GM12872 (cell line): ENCODE results near the gene STXBP2.

Source experiments
- CTCF ChIP-seq: IDR thresholded peaks from 3 replicates; pipeline ENCODE4 v1.5.1; 2011; ENCODE audit warnings: low read depth, mild to moderate bottlenecking, low read length, moderate library complexity; ENCODE audit not compliant: insufficient read depth

Gene STXBP2

GRCh38 chr19:7600721-7601120 is 36.2 kb upstream of the STXBP2 start:
- TF ChIP-seq CTCF = no peak

- no peak for TF ChIP-seq CTCF
Observed at GRCh38 chr19:7602240-7602934, 34.5 kb upstream of the STXBP2 start.

- no peak for TF ChIP-seq CTCF
Observed at GRCh38 chr19:7602935-7603497, 33.9 kb upstream of the STXBP2 start.

- TF ChIP-seq CTCF = no peak
Observed at GRCh38 chr19:7603919-7604318, 33.0 kb upstream of the STXBP2 start.

GRCh38 chr19:7605490-7606222 is 31.3 kb upstream of the STXBP2 start:
- no peak for TF ChIP-seq CTCF

GRCh38 chr19:7606289-7606688 is 30.6 kb upstream of the STXBP2 start:
- TF ChIP-seq CTCF = no peak

- TF ChIP-seq CTCF = no peak
Observed at GRCh38 chr19:7607212-7607873, 29.6 kb upstream of the STXBP2 start.
